ENCODE results near the gene ZNF555. TPM values are rescaled to one million over a fixed set of nuclear protein-coding genes. Genes with fewer than 3 reads are reported as not detected.

ZNF555 gene
- total and polyA plus RNA-seq, 2 of the 13 experiments (the other 11 are each of a cell fraction or from before 2014, with no cell fraction given): 5.0 to 8.0 TPM

- TF ChIP-seq IKZF1 (IDR thresholded peaks at IDR 0.05) (no peak), CCDC6 (CRISPR knock-in tag; IDR thresholded peaks at IDR 0.05) (no peak), RXRB (CRISPR knock-in tag; IDR thresholded peaks at IDR 0.05; ENCODE audit: borderline replicate concordance) (no peak), FOSL1 (CRISPR knock-in tag; IDR thresholded peaks at IDR 0.05; ENCODE audit: borderline replicate concordance) (no peak), ZNF567 (CRISPR knock-in tag; IDR thresholded peaks at IDR 0.05; ENCODE audit: borderline replicate concordance) (no peak), THAP8 (CRISPR knock-in tag; IDR thresholded peaks at IDR 0.05; ENCODE audit: borderline replicate concordance) (no peak), ZBTB37 (CRISPR knock-in tag; IDR thresholded peaks at IDR 0.05) (no peak), TP53 (CRISPR knock-in tag; conservative IDR thresholded peaks at IDR 0.05) (no peak), CAMTA2 (CRISPR knock-in tag; IDR thresholded peaks at IDR 0.05; ENCODE audit: borderline replicate concordance) (no peak), TEAD2 (CRISPR knock-in tag; IDR thresholded peaks at IDR 0.05) (no peak), CBX2 (IDR thresholded peaks at IDR 0.05; ENCODE audit: low read depth, low read length) (no peak), CBX2 (CRISPR knock-in tag; IDR thresholded peaks at IDR 0.05; ENCODE audit: low read depth) (no peak), PCBP1 (IDR thresholded peaks at IDR 0.05; ENCODE audit: borderline replicate concordance, low read depth, low read length) (peak; percentile 67; the same call in 1 of the 2 replicates), TMF1 (CRISPR knock-in tag; IDR thresholded peaks at IDR 0.05; ENCODE audit: low read depth) (peak; percentile 63; the same call in 1 of the 2 replicates), ZNF512 (CRISPR knock-in tag; IDR thresholded peaks at IDR 0.05) (no peak), HINFP (CRISPR knock-in tag; IDR thresholded peaks at IDR 0.05; ENCODE audit: low read depth) (peak; percentile 81), E2F1 (CRISPR knock-in tag; IDR thresholded peaks at IDR 0.05) (peak; percentile 43), DMAP1 (CRISPR knock-in tag; IDR thresholded peaks at IDR 0.05) (peak; percentile 74; the same call in 1 of the 2 replicates), KDM6A (CRISPR knock-in tag; IDR thresholded peaks at IDR 0.05; ENCODE audit: low read depth) (no peak), ZZZ3 (CRISPR knock-in tag; IDR thresholded peaks at IDR 0.05; ENCODE audit: borderline replicate concordance) (no peak), ZNF44 (CRISPR knock-in tag; IDR thresholded peaks at IDR 0.05) (no peak; the same call in 1 of the 2 replicates), HOXA5 (CRISPR knock-in tag; IDR thresholded peaks at IDR 0.05) (no peak), TCF7L2 (IDR thresholded peaks at IDR 0.05; ENCODE audit: low read depth, low read length) (no peak), ZNF737 (CRISPR knock-in tag; IDR thresholded peaks at IDR 0.05; ENCODE audit: borderline replicate concordance) (no peak), ZNF354B (CRISPR knock-in tag; IDR thresholded peaks at IDR 0.05) (no peak)
Observed at GRCh38 chr19:2900296-2901252, 59.3 kb downstream of the ZNF555 start, which contains the start of gene ZNF57 (continued).
